ENCODE data around the gene LRMDA.

The LRMDA gene

GRCh38 chr10:75443362-75443761, 11.9 kb downstream of the LRMDA start:
- DNase-seq (ENCODE audit: low read depth in 1 of 2, low spot score in 1 of 2), result no peak

- no peak for DNase-seq (ENCODE audit: low read depth in 1 of 2, low spot score in 1 of 2)
Measured at GRCh38 chr10:75444781-75445386, 13.5 kb downstream of the LRMDA start.

- no peak for DNase-seq (ENCODE audit: low read depth in 1 of 2, low spot score in 1 of 2)
Measured at GRCh38 chr10:75446508-75446907, 15.1 kb downstream of the LRMDA start.

DNA sequence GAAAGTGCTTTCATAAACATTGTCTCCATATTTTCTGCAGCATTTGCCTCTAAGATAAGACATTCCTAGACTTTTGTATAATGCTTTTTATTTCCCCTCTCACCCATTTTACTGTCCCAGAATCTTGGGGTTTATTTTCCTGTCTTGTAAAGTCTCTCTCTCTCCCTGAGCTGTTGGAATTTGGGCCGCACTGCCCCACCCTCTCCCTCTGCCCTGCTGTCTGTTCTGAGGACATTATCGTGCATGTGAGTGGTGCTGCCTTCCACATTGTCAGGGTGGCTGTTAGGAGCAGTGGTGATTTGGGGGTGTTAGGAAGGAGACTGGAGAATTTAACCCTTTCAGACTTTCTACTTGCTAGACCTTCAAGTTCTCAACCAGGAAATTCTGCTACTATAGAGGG, 16.7 kb downstream of the LRMDA start:
- no peak for DNase-seq (ENCODE audit: low read depth in 1 of 2, low spot score in 1 of 2)

DNA sequence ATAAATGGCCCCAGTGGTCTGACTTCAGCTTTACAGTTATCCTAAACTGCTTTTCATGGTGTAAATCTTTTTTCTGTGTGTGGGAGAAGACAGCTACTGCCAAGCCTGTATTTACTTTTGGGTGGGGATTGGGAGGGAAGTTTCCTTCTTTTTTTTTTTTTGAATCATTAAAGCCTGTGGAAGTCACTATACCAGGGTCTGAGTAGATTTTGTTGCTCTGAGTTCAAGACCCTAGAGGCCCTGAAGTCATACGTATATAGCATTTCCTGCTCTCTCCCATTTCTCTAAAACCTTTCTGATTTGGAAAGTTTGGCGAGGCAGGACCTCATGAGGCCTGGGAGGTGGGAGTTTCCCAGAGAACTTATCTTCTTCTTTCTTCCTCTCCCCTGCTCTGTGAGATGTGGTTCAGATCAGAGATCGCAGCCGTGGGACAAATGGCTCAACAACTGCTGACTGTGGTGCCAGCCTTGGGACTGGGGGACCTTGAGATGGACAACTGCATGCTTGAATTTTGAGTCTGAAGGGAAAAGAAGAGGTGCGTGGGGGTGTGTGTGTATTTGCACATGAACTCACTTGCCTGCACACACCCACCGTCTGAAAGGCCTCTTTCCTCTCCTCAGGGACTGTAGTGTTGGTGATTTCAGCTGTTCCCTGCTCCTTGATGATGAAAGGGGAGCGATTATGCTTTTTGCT, 18.1 kb downstream of the LRMDA start:
- no peak for DNase-seq (ENCODE audit: low read depth in 1 of 2, low spot score in 1 of 2)

GRCh38 chr10:75450075-75450445, 18.6 kb downstream of the LRMDA start:
- no peak for DNase-seq (ENCODE audit: low read depth in 1 of 2, low spot score in 1 of 2)

- no peak for DNase-seq (ENCODE audit: low read depth in 1 of 2, low spot score in 1 of 2)
Measured at GRCh38 chr10:75450644-75451640, 19.5 kb downstream of the LRMDA start.

GRCh38 chr10:75451831-75452230, 20.4 kb downstream of the LRMDA start:
- DNase-seq (ENCODE audit: low read depth in 1 of 2, low spot score in 1 of 2), result no peak

GRCh38 chr10:75452997-75453396, 21.6 kb downstream of the LRMDA start:
- no peak for DNase-seq (ENCODE audit: low read depth in 1 of 2, low spot score in 1 of 2)

- DNase-seq (ENCODE audit: low read depth in 1 of 2, low spot score in 1 of 2), result no peak
Measured at GRCh38 chr10:75456122-75456521, 24.7 kb downstream of the LRMDA start.

DNA sequence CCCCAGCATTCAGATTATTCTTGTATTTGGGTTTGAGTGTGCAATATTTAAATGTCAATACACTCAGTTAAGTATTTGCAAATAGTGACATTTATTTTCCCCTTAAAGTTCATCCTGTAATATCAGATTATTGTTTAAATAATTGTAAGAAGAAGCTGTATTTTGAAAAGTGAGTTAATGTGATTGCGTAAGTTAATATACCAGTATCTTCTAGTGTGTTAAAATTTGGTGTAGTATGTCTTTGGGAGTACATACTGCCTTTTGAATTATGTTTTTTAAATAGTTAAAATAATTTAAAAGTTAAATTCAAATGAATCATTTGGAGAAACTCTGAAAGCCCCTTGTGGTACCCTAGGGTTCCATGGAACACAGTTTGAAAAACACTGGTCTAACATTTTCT, 28.6 kb downstream of the LRMDA start:
- DNase-seq (ENCODE audit: low read depth in 1 of 2, low spot score in 1 of 2), result no peak

- no peak for DNase-seq (ENCODE audit: low read depth in 1 of 2, low spot score in 1 of 2)
Measured at GRCh38 chr10:75461672-75462649, 30.5 kb downstream of the LRMDA start.

DNA sequence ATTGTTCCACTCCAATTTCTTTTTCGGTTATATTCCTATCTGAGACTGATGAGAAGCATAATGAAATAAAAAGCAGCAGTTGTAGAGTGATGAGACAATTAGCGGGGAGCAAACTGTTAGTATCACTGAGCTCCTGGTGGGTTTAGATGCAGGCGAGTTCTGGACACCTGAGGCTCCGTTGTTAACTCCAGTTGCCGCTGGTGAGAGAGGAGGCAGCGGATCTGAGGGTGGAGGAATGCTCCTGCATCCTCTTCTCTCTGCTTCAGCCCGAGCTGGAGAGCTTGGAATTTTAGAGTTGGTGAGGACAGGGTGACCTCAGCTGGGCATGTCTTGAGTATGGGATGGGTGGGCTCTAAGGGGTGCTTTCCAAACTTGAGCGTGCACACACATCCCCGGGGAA, 31.4 kb downstream of the LRMDA start:
- DNase-seq (ENCODE audit: low read depth in 1 of 2, low spot score in 1 of 2), result no peak

- DNase-seq (ENCODE audit: low read depth in 1 of 2, low spot score in 1 of 2), result no peak
Measured at GRCh38 chr10:75464478-75465449, 33.3 kb downstream of the LRMDA start.

DNA sequence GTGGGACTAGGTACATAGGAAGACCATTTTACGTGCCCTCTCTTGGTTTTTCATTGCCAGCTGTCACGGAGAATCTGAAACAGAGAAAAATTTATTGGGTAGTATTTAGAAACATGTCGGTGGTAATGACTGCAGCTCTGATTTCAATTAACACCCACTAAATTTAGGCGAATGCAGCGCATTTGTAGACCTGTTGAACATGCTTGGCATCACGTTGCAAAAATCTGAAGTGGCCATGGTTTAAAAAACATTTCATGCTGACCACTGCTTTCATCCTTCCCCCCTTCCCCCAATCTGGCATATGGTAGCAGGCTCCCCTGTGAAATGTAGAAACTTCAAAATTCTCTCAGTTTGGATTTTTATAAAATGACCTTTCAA, 34.0 kb downstream of the LRMDA start:
- no peak for DNase-seq (ENCODE audit: low read depth in 1 of 2, low spot score in 1 of 2)

GRCh38 chr10:75466001-75466400, 34.6 kb downstream of the LRMDA start:
- DNase-seq (ENCODE audit: low read depth in 1 of 2, low spot score in 1 of 2), result no peak

DNA sequence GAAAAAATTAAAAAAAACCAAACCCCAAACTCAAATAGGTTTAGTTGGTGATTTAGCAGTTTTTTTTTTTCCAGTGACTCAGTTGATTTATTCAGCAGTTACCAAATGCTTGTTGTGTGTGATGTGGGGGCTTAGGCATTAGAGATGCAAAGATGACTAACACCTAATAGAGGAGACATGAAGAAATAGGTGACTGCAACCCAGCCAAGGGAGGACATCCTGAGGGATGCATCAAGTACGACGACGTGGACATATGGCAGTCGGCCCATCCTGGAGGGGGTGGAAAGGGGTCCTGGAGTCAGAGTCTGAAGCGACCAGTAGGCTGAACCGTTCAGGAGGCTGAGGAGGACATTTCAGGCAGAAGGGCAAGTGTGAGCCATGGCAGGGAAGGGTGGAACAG, 35.5 kb downstream of the LRMDA start:
- DNase-seq (ENCODE audit: low read depth in 1 of 2, low spot score in 1 of 2), result no peak

DNA sequence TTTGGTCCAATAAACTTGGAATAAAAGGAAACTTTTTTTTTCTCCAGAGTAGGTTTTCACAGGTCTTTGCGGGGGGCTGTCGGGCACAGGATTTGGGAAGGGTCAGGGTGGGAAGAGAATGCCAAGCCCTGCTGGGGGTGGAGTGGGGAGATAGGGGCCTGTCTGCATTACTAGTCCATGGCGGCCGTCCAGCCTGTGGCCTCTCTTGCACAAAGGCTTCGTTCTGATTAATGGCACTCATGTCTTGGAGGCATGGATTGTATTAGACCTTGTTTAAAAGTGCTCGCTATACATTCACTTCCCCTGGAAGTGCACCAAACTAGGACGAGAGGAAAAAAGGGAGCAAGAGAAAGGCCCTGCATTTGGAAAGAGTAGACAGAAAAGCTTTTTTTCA, 37.2 kb downstream of the LRMDA start:
- DNase-seq (ENCODE audit: low read depth in 1 of 2, low spot score in 1 of 2), result no peak

DNA sequence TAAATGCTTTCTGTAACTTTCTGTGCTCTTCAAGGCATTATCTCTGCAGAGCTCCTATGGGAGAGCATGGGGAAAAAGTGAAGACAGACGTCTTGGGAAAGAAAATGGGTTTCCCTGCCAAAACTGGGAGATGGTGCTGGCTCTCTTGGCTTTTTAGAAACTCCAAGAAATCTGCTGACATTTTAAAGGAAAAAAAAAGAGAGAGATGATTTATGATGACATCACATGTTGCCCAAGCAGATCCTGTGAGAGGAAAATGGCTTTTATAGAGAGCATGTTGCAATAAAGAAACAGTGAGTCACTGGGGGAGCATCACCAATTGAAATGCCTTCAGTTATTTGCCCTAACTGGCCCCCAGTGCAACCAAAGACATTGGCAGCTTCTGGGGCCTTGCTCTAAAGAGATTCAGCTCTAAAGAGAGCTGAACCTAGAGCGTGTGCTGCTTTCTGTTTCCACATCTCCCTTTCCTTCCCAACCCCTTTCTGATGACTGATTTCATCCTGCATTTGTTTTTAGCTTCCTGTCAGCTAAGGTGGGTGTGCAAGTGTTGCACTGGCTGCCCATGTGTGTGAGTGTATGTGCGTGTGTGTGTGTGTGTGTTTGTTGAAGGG, 37.7 kb downstream of the LRMDA start:
- DNase-seq (ENCODE audit: low read depth in 1 of 2, low spot score in 1 of 2), result no peak

Measured in stimulated activated CD4-positive, alpha-beta T cell treated with anti-CD3 and anti-CD28 coated beads, Interleukin-15, amount 100 ng/mL, for 1 hour (primary cell).